ENCODE measurements around the gene MUTYH. TPM values are rescaled to one million over a fixed set of nuclear protein-coding genes. Genes with fewer than 3 reads are reported as not detected.
A peak's percentile ranks its signal among the peaks of the same experiment; 100 is the strongest.

The MUTYH gene
- total RNA-seq, 1 donor from 2014 or later: 25.1 TPM

GRCh38 chr1:45345014-45345413, 4.8 kb upstream of the MUTYH start:
- no peaks in the 10 kb centered on the region for H3K9me3 Mint-ChIP-seq (ENCODE audit: unreplicated experiment)
- peaks cover 17% of the 10 kb centered on the region for H3K36me3 Mint-ChIP-seq (ENCODE audit: unreplicated experiment)
- no peaks in the 10 kb centered on the region for H3K27me3 Mint-ChIP-seq (ENCODE audit: unreplicated experiment)
- no peak overlapping the region for H3K4me3 Mint-ChIP-seq (ENCODE audit: unreplicated experiment)
- no peak for TF ChIP-seq CTCF (IDR thresholded peaks at IDR 0.05)
- no peak overlapping the region for H3K27ac Mint-ChIP-seq (ENCODE audit: unreplicated experiment)
- no peak for DNase-seq (ENCODE audit: extremely low spot score, unreplicated experiment)
- H3K4me1 Mint-ChIP-seq (ENCODE audit: unreplicated experiment): peaks cover 18% of the 10 kb centered on the region

GRCh38 chr1:45344499-45344898, 4.3 kb upstream of the MUTYH start:
- no peaks in the 10 kb centered on the region for H3K27me3 Mint-ChIP-seq (ENCODE audit: unreplicated experiment)
- DNase-seq (ENCODE audit: extremely low spot score, unreplicated experiment): no peak
- no peaks in the 10 kb centered on the region for H3K9me3 Mint-ChIP-seq (ENCODE audit: unreplicated experiment)
- H3K36me3 Mint-ChIP-seq (ENCODE audit: unreplicated experiment): peaks cover 17% of the 10 kb centered on the region
- no peak overlapping the region for H3K27ac Mint-ChIP-seq (ENCODE audit: unreplicated experiment)
- TF ChIP-seq CTCF (IDR thresholded peaks at IDR 0.05): no peak
- peaks cover 20% of the 10 kb centered on the region for H3K4me1 Mint-ChIP-seq (ENCODE audit: unreplicated experiment)
- no peak overlapping the region for H3K4me3 Mint-ChIP-seq (ENCODE audit: unreplicated experiment)

GRCh38 chr1:45340816-45341466, 701 bp upstream of the MUTYH start:
- Mint-ChIP-seq H3K27me3 (ENCODE audit: unreplicated experiment) (no peaks in the 10 kb centered on the region), H3K4me3 (ENCODE audit: unreplicated experiment) (peak overlapping the region; percentile 95), H3K36me3 (ENCODE audit: unreplicated experiment) (peaks cover 15% of the 10 kb centered on the region), H3K27ac (ENCODE audit: unreplicated experiment) (peak overlapping the region; percentile 97), H3K4me1 (ENCODE audit: unreplicated experiment) (peaks cover 27% of the 10 kb centered on the region), H3K9me3 (ENCODE audit: unreplicated experiment) (no peaks in the 10 kb centered on the region)
- no peak for TF ChIP-seq CTCF (IDR thresholded peaks at IDR 0.05)
- DNase-seq (ENCODE audit: extremely low spot score, unreplicated experiment): no peak

GRCh38 chr1:45337630-45338325, 2.5 kb downstream of the MUTYH start:
- H3K36me3 Mint-ChIP-seq (ENCODE audit: unreplicated experiment): no peaks in the 10 kb centered on the region
- H3K9me3 Mint-ChIP-seq (ENCODE audit: unreplicated experiment): no peaks in the 10 kb centered on the region
- H3K4me3 Mint-ChIP-seq (ENCODE audit: unreplicated experiment): no peak overlapping the region
- DNase-seq (ENCODE audit: extremely low spot score, unreplicated experiment): no peak
- peaks cover 27% of the 10 kb centered on the region for H3K4me1 Mint-ChIP-seq (ENCODE audit: unreplicated experiment)
- H3K27me3 Mint-ChIP-seq (ENCODE audit: unreplicated experiment): no peaks in the 10 kb centered on the region
- TF ChIP-seq CTCF (IDR thresholded peaks at IDR 0.05): no peak
- no peak overlapping the region for H3K27ac Mint-ChIP-seq (ENCODE audit: unreplicated experiment)

- H3K4me3 Mint-ChIP-seq (ENCODE audit: unreplicated experiment): no peak overlapping the region
- DNase-seq (ENCODE audit: extremely low spot score, unreplicated experiment): no peak
- H3K4me1 Mint-ChIP-seq (ENCODE audit: unreplicated experiment): peaks cover 20% of the 10 kb centered on the region
- no peaks in the 10 kb centered on the region for H3K27me3 Mint-ChIP-seq (ENCODE audit: unreplicated experiment)
- no peaks in the 10 kb centered on the region for H3K36me3 Mint-ChIP-seq (ENCODE audit: unreplicated experiment)
- H3K27ac Mint-ChIP-seq (ENCODE audit: unreplicated experiment): no peak overlapping the region
- TF ChIP-seq CTCF (IDR thresholded peaks at IDR 0.05): no peak
- no peaks in the 10 kb centered on the region for H3K9me3 Mint-ChIP-seq (ENCODE audit: unreplicated experiment)
These were observed 4.3 kb downstream of the MUTYH start for GRCh38 chr1:45335855-45336324.

Data from osteocyte (in vitro differentiated cells).